ENCODE results near the gene SPINK4. TPM values are rescaled to one million over a fixed set of nuclear protein-coding genes. Genes with fewer than 3 reads are reported as not detected.
A peak's percentile ranks its signal among the peaks of the same experiment; 100 is the strongest.

SPINK4 gene
- total RNA-seq, 2 donors from 2014 or later = not detected

GRCh38 chr9:33264473-33265177 is 24.7 kb downstream of the SPINK4 start, which contains the start of the genes BAG1 and CHMP5:
TSS of gene BAG1 (minus strand) at chr9:33264708.
TSS of gene CHMP5 (plus strand) at chr9:33265049. CDS start at chr9:33265079, 30 bp downstream.
- Histone ChIP-seq H3K4me3 (peak within 1 kb of the TSS; percentile 79 to 89), H3K9me3 (no peaks in the 10 kb centered on the region), H3K4me1 (peaks cover 23% of the 10 kb centered on the region), H3K27ac (peak within 1 kb of the TSS; percentile 74 to 92 (median 89)), H3K36me3 (replicated peaks in 1 of 2; ENCODE audit: insufficient read depth in 1 of 2, low read depth in 2 of 2) (peaks cover 0 to 16% of the 10 kb centered on the region in 2 donors), H3K27me3 (no peaks in the 10 kb centered on the region)
- ATAC-seq = peak; percentile 97
- peak; percentile 66 to 91 (median 75) for TF ChIP-seq POLR2A (IDR thresholded peaks at IDR 0.05)
- TF ChIP-seq, protein P1, sequence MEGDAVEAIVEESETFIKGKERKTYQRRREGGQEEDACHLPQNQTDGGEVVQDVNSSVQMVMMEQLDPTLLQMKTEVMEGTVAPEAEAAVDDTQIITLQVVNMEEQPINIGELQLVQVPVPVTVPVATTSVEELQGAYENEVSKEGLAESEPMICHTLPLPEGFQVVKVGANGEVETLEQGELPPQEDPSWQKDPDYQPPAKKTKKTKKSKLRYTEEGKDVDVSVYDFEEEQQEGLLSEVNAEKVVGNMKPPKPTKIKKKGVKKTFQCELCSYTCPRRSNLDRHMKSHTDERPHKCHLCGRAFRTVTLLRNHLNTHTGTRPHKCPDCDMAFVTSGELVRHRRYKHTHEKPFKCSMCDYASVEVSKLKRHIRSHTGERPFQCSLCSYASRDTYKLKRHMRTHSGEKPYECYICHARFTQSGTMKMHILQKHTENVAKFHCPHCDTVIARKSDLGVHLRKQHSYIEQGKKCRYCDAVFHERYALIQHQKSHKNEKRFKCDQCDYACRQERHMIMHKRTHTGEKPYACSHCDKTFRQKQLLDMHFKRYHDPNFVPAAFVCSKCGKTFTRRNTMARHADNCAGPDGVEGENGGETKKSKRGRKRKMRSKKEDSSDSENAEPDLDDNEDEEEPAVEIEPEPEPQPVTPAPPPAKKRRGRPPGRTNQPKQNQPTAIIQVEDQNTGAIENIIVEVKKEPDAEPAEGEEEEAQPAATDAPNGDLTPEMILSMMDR (IDR thresholded peaks at IDR 0.05) = peak in 6 of 7 experiments; percentile 20 to 66 (median 51)
- DNase-seq = peak; percentile 100
- 0 to 1% methylated on average over 16 to 33 of the region's 67 CpGs for WGBS, 2 donors
- intact Hi-C loops (cut with DNase I) = no loop called here

DNA sequence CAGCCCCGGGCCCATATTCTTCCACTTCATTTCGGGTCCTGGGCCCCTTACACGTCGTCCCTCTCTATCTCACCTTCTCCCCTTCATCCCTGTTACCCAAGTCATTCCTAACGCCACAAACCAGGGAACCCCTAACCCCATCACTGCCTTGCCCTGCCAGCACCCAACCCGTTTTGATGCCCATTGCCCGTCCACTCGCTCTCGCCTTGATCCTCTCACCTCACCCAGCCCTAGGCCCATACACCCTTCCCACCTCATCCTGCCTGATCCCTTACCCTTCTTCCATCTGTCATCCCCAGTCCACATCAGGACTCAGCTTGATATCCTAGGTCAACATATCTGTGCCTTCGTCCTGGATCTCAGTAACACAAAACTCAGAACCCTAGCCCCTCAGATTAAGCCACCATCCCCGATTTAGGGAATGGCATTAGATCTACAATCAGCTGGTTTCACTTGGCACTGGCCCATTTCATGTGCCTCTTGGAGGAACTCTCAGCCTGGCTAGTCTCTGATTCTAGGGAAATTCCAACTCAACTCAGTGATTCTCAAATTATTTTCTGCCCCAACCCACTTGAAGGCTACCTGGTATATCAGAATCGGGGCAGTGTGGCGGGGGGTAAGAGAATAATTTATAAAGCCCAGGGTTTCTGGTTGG is 25.4 kb downstream of the SPINK4 start:
- no peak for ATAC-seq
- H3K9me3 ChIP-seq = no peaks in the 10 kb centered on the region
- H3K27ac ChIP-seq = peak overlapping the region; percentile 49 to 92 (median 81)
- H3K36me3 ChIP-seq (replicated peaks in 1 of 2; ENCODE audit: insufficient read depth in 1 of 2, low read depth in 2 of 2) = peaks cover 0 to 16% of the 10 kb centered on the region in 2 donors
- H3K4me1 ChIP-seq = peaks cover 23% of the 10 kb centered on the region
- H3K4me3 ChIP-seq = peak overlapping the region in 1 of 2 donors; percentile 45
- TF ChIP-seq POLR2A (IDR thresholded peaks at IDR 0.05) = no peak
- TF ChIP-seq, protein P1 (IDR thresholded peaks at IDR 0.05) = no peak
- H3K27me3 ChIP-seq = no peaks in the 10 kb centered on the region
- WGBS, 2 donors = 18 to 21% methylated on average over 13 of the region's 13 CpGs
- intact Hi-C loops (cut with DNase I) = no loop called here
- no peak for DNase-seq

DNA sequence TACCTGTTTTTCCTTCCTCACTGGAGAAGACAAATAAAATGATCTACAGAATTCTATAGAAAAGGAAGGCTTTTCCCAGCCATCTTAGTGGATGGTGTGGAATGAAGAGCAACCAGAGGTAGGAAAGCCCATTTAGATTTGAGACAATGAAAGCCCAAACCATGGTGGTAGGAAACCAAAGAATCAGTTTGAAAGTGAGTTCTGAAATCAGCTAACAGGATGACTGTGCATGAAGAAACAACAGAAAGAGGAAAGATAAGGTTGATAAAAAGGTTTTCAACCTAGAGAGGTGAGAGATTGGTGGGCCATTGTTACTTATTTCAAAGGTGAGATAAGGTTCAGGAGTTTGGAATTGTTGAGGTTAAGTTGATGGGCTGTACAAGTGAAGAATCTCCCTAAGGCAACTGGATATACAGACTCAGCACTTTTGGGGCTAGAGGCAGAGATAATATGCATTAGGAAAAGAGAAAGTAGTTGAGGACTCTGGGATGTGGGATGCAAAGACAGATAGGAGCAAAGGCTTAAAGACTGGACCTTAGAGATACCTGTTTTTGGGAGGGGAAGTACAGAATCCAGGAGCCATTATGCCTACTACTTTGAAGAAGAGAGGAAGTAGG is 27.3 kb downstream of the SPINK4 start:
- TF ChIP-seq, protein P1 (IDR thresholded peaks at IDR 0.05) = no peak
- no peak for TF ChIP-seq POLR2A (IDR thresholded peaks at IDR 0.05)
- DNase-seq (no peak), ATAC-seq (no peak)
- Histone ChIP-seq H3K9me3 (no peaks in the 10 kb centered on the region), H3K27ac (no peak overlapping the region), H3K4me3 (no peak overlapping the region), H3K36me3 (replicated peaks in 1 of 2; ENCODE audit: insufficient read depth in 1 of 2, low read depth in 2 of 2) (peaks cover 0 to 24% of the 10 kb centered on the region in 2 donors), H3K27me3 (no peaks in the 10 kb centered on the region), H3K4me1 (peaks cover 23% of the 10 kb centered on the region)
- intact Hi-C loops (cut with DNase I) = no loop called here

DNA sequence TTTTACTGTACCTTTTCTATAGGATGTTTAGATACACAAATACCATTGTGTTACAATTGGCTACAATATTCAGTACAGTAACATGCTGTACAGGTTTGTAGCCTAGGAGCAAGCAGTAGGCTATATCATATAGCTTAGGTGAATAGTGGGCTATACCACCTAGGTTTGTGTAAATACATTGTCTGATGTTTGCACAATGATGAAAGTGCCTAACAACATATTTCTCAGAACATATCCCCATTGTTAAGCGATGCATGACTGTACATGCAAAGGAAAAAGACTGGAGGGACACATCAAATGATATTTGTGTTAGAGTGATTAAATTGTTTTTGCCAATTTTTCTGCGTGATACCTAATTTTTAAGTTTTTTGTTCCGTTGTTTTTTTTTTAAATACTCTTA is 30.2 kb downstream of the SPINK4 start:
- Histone ChIP-seq H3K36me3 (replicated peaks in 1 of 2; ENCODE audit: insufficient read depth in 1 of 2, low read depth in 2 of 2) (peaks cover 0 to 30% of the 10 kb centered on the region in 2 donors), H3K27ac (no peak overlapping the region), H3K9me3 (no peaks in the 10 kb centered on the region), H3K4me3 (no peak overlapping the region), H3K4me1 (peaks cover 13% of the 10 kb centered on the region), H3K27me3 (no peaks in the 10 kb centered on the region)
- ATAC-seq (no peak), DNase-seq (no peak)
- intact Hi-C loops (cut with DNase I) = no loop called here
- WGBS, 2 donors = 94 to 95% methylated on average over 3 of the region's 3 CpGs
- no peak for TF ChIP-seq POLR2A (IDR thresholded peaks at IDR 0.05)
- TF ChIP-seq, protein P1 (IDR thresholded peaks at IDR 0.05) = no peak
